ENCODE results near the gene PNKD.

PNKD gene

DNA sequence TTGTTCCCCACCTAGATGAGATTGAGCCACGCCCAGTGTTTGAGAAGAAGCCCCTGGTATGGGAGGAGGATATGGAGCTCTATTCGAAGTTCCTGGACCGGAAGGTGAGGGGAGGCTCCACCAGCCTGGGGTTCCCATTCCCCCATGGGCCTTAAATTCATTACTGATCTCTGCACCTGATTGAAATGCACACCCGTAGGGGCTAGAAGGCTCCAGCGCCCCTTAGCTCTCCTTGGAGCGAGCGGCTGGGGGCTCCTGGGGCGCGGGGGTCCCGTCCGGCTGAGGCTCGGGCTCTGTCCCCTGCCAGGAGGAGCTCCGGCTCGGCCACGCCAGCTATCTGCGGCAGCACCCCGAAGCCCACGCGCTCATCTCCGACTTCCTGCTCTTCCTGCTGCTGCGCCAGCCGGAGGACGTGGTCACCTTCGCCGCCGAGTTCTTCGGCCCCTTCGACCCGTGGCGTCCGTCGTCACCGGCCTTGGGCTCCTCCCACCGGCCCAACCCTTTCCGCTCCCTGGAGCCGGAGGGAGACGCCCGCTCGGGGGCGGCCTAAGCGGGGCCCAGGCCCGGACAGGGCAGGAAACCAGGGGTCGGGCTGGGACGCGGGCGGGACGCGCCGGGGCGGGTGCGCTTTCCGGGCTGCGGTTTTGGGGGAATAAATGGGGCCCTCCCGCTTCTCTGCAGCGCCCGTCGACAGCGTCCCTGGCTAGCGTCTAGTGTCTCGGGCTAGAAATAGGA lies 97.3 kb downstream of the PNKD start:
- H4K20me1 ChIP-seq (ENCODE audit: insufficient read depth, low read length, poor library complexity, severe bottlenecking): no peaks in the 10 kb centered on the region
- no peaks in the 10 kb centered on the region for H3F3A ChIP-seq (ENCODE audit: low read depth)
- 0 out of 2 replicates have a peak overlapping the region, but pooled peaks have one; percentile 25 for H2AFZ ChIP-seq (ENCODE audit: low read length)
- TF ChIP-seq, protein P1, sequence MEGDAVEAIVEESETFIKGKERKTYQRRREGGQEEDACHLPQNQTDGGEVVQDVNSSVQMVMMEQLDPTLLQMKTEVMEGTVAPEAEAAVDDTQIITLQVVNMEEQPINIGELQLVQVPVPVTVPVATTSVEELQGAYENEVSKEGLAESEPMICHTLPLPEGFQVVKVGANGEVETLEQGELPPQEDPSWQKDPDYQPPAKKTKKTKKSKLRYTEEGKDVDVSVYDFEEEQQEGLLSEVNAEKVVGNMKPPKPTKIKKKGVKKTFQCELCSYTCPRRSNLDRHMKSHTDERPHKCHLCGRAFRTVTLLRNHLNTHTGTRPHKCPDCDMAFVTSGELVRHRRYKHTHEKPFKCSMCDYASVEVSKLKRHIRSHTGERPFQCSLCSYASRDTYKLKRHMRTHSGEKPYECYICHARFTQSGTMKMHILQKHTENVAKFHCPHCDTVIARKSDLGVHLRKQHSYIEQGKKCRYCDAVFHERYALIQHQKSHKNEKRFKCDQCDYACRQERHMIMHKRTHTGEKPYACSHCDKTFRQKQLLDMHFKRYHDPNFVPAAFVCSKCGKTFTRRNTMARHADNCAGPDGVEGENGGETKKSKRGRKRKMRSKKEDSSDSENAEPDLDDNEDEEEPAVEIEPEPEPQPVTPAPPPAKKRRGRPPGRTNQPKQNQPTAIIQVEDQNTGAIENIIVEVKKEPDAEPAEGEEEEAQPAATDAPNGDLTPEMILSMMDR (conservative IDR thresholded peaks at IDR 0.05; ENCODE audit: low read length): no peak
- no peak for TF ChIP-seq EZH2phosphoT487 (IDR thresholded peaks at IDR 0.05; ENCODE audit: borderline replicate concordance)
- H3K9ac ChIP-seq (ENCODE audit: low read depth, low read length, poor library complexity, severe bottlenecking): peak overlapping the region; percentile 64
- H3K9me2 ChIP-seq (replicated peaks; ENCODE audit: low read depth, low read length): no peaks in the 10 kb centered on the region
- peaks cover 6% of the 10 kb centered on the region for H3K4me1 ChIP-seq (ENCODE audit: insufficient read depth, low read length, poor library complexity, severe bottlenecking)
- H3K27me3 ChIP-seq (ENCODE audit: insufficient read depth, low read length, poor library complexity, severe bottlenecking): no peaks in the 10 kb centered on the region
- H3K4me2 ChIP-seq (ENCODE audit: low read depth, low read length, poor library complexity, severe bottlenecking): peak overlapping the region; percentile 61
- H3K79me2 ChIP-seq (ENCODE audit: insufficient read depth, low read length): no peaks in the 10 kb centered on the region
- H3K36me3 ChIP-seq (ENCODE audit: insufficient read depth, low read length): no peaks in the 10 kb centered on the region
- H3K4me3 ChIP-seq (ENCODE audit: low read length, poor library complexity, severe bottlenecking): peak overlapping the region; percentile 67
- no peaks in the 10 kb centered on the region for H3K9me3 ChIP-seq (ENCODE audit: insufficient read depth, low read depth, low read length)

DNA sequence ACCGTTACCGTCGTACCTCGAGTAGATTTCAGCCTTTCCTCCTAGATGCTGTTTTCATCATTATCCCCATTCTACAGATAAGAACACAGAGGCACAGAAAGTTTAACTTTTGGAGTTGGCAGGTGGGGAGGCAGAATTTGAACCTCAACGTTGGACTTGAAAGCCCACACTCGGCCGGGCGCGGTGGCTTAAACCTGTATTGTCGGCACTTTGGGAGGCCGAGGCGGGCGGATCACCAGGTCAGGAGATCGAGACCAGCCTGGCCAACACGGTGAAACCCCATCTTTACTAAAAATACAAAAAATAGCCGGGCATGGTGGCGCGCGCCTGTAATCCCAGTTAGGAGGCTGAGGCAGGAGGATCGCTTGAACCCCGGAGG lies 97.8 kb downstream of the PNKD start:
- H3K27me3 ChIP-seq (ENCODE audit: insufficient read depth, low read length, poor library complexity, severe bottlenecking): no peaks in the 10 kb centered on the region
- H3K79me2 ChIP-seq (ENCODE audit: insufficient read depth, low read length): no peaks in the 10 kb centered on the region
- peaks cover 6% of the 10 kb centered on the region for H3K4me1 ChIP-seq (ENCODE audit: insufficient read depth, low read length, poor library complexity, severe bottlenecking)
- H3K36me3 ChIP-seq (ENCODE audit: insufficient read depth, low read length): no peaks in the 10 kb centered on the region
- peak overlapping the region; percentile 67 for H3K4me3 ChIP-seq (ENCODE audit: low read length, poor library complexity, severe bottlenecking)
- 0 out of 2 replicates have a peak overlapping the region, but pooled peaks have one; percentile 25 for H2AFZ ChIP-seq (ENCODE audit: low read length)
- H3K4me2 ChIP-seq (ENCODE audit: low read depth, low read length, poor library complexity, severe bottlenecking): peak overlapping the region; percentile 28
- H4K20me1 ChIP-seq (ENCODE audit: insufficient read depth, low read length, poor library complexity, severe bottlenecking): no peaks in the 10 kb centered on the region
- H3K9ac ChIP-seq (ENCODE audit: low read depth, low read length, poor library complexity, severe bottlenecking): peak overlapping the region; percentile 64
- no peaks in the 10 kb centered on the region for H3K9me3 ChIP-seq (ENCODE audit: insufficient read depth, low read depth, low read length)
- H3F3A ChIP-seq (ENCODE audit: low read depth): no peaks in the 10 kb centered on the region
- no peaks in the 10 kb centered on the region for H3K9me2 ChIP-seq (replicated peaks; ENCODE audit: low read depth, low read length)
- TF ChIP-seq EZH2phosphoT487 (IDR thresholded peaks at IDR 0.05; ENCODE audit: borderline replicate concordance): no peak
- TF ChIP-seq, protein P1 (conservative IDR thresholded peaks at IDR 0.05; ENCODE audit: low read length): no peak

DNA sequence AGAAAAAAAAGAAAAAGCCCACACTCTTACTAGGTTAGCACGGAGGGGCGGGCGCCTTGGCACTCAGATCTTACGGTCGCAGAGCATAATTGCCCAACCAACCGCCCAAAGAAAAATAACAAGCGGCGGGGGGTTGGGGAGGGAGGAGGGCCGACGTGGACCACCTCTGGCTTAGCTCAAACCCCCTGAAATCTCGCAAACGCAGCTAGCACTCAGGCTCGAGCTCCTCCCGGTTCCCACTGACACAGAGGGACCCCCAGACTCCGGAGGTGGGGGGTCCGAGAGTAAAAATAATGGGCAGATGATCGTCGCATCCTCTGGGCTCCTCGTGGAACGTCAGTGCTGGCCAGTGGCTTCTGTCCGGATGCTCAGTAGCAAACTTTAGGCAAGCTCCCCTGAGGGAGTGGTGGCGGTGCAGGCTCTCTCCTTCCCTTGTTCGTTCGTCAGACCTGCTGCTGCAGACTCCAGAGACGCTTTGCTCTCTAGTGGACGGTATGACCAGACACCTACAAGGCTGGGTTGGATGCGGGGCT lies 98.4 kb downstream of the PNKD start:
- Histone ChIP-seq H3K9me2 (replicated peaks; ENCODE audit: low read depth, low read length) (no peaks in the 10 kb centered on the region), H3K9ac (ENCODE audit: low read depth, low read length, poor library complexity, severe bottlenecking) (no peak overlapping the region), H2AFZ (ENCODE audit: low read length) (no peak overlapping the region), H3K27me3 (ENCODE audit: insufficient read depth, low read length, poor library complexity, severe bottlenecking) (no peaks in the 10 kb centered on the region), H3K4me1 (ENCODE audit: insufficient read depth, low read length, poor library complexity, severe bottlenecking) (peaks cover 6% of the 10 kb centered on the region), H3K9me3 (ENCODE audit: insufficient read depth, low read depth, low read length) (no peaks in the 10 kb centered on the region), H3K36me3 (ENCODE audit: insufficient read depth, low read length) (no peaks in the 10 kb centered on the region), H3K4me2 (ENCODE audit: low read depth, low read length, poor library complexity, severe bottlenecking) (no peak overlapping the region), H3F3A (ENCODE audit: low read depth) (no peaks in the 10 kb centered on the region), H3K79me2 (ENCODE audit: insufficient read depth, low read length) (no peaks in the 10 kb centered on the region), H4K20me1 (ENCODE audit: insufficient read depth, low read length, poor library complexity, severe bottlenecking) (no peaks in the 10 kb centered on the region), H3K4me3 (ENCODE audit: low read length, poor library complexity, severe bottlenecking) (no peak overlapping the region)
- TF ChIP-seq EZH2phosphoT487 (IDR thresholded peaks at IDR 0.05; ENCODE audit: borderline replicate concordance): no peak
- TF ChIP-seq, protein P1 (conservative IDR thresholded peaks at IDR 0.05; ENCODE audit: low read length): no peak
